ENCODE results near the gene IGSF9B. TPM values are rescaled to one million over a fixed set of nuclear protein-coding genes. Genes with fewer than 3 reads are reported as not detected.

Gene IGSF9B
- total RNA-seq, 4 donors from 2014 or later: 6.5 to 106 (median 29.1) TPM

DNA sequence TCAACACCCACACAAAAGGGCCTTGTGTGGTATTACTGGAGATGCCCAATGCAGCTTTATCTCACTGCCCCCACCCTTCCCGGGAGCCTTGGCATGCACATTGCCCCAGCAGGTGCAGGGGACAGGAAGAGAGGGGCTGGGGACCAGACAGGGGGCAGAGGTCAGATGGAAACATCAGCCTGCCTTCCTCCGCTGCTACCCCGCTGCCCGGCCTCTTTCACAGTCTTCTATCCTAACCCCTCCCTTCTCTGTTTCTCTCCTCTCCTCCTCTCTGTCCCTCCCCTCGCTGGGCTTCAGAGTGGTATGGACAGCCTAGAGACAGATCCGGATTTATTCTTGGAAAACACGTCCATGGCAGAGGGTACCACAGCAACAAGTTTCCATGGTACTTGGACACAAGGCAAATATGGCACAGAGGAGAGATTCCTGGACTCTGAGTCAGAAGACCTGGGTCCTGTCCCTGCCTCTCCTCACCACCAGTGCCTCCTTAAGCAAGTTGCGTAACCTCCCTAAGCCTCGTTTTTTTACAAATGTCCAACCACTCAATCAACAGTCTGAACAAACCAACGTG is 8.3 kb upstream of the IGSF9B start:
- DNase-seq: peak; percentile 47 to 50
- H3K9me3 ChIP-seq: no peaks in the 10 kb centered on the region
- H3K4me3 ChIP-seq: no peak overlapping the region
- no peaks in the 10 kb centered on the region for H3K27me3 ChIP-seq
- intact Hi-C loops (cut with DNase I; ENCODE audit: low total_unique reads): no loop called here
- no peaks in the 10 kb centered on the region for H3K36me3 ChIP-seq
- peak overlapping the region in 1 of 2 donors; percentile 47 for H3K27ac ChIP-seq
- TF ChIP-seq, protein P1, sequence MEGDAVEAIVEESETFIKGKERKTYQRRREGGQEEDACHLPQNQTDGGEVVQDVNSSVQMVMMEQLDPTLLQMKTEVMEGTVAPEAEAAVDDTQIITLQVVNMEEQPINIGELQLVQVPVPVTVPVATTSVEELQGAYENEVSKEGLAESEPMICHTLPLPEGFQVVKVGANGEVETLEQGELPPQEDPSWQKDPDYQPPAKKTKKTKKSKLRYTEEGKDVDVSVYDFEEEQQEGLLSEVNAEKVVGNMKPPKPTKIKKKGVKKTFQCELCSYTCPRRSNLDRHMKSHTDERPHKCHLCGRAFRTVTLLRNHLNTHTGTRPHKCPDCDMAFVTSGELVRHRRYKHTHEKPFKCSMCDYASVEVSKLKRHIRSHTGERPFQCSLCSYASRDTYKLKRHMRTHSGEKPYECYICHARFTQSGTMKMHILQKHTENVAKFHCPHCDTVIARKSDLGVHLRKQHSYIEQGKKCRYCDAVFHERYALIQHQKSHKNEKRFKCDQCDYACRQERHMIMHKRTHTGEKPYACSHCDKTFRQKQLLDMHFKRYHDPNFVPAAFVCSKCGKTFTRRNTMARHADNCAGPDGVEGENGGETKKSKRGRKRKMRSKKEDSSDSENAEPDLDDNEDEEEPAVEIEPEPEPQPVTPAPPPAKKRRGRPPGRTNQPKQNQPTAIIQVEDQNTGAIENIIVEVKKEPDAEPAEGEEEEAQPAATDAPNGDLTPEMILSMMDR (IDR thresholded peaks at IDR 0.05): no peak
- TF ChIP-seq POLR2A (IDR thresholded peaks at IDR 0.05): no peak
- peaks cover 0 to 5% of the 10 kb centered on the region in 2 donors for H3K4me1 ChIP-seq

DNA sequence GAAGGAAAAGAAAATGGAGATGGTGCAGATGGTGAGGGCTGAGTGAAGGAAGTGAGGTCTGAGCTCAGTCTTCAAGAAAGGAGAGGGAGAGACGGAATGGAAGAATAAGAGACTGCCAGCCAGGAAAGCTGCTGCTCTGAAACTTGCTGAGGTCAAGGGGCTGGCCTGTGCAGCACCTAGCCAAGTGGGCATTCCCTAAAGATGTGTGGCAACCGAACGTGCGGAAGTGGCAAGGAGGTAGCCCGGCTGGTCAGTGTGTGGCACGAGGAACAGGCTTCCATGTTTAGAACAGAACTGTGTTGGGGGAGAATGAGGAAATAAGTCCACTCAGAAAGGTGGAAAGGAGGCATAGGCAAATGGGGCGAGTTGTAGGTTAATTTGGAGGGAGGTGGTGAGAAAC is 7.6 kb upstream of the IGSF9B start:
- Histone ChIP-seq H3K36me3 (no peaks in the 10 kb centered on the region), H3K27me3 (no peaks in the 10 kb centered on the region), H3K9me3 (no peaks in the 10 kb centered on the region), H3K4me3 (no peak overlapping the region), H3K27ac (peak overlapping the region in 1 of 2 donors; percentile 47), H3K4me1 (peaks cover 0 to 5% of the 10 kb centered on the region in 2 donors)
- intact Hi-C loops (cut with DNase I; ENCODE audit: low total_unique reads): no loop called here
- no peak for TF ChIP-seq POLR2A (IDR thresholded peaks at IDR 0.05)
- TF ChIP-seq, protein P1 (IDR thresholded peaks at IDR 0.05): no peak
- no peak for DNase-seq

- Histone ChIP-seq H3K4me3 (no peak overlapping the region), H3K9me3 (no peaks in the 10 kb centered on the region), H3K36me3 (no peaks in the 10 kb centered on the region), H3K4me1 (peaks cover 0 to 5% of the 10 kb centered on the region in 2 donors), H3K27me3 (no peaks in the 10 kb centered on the region), H3K27ac (no peak overlapping the region)
- intact Hi-C loops (cut with DNase I; ENCODE audit: low total_unique reads): no loop called here
- TF ChIP-seq, protein P1 (IDR thresholded peaks at IDR 0.05): no peak
- TF ChIP-seq POLR2A (IDR thresholded peaks at IDR 0.05): no peak
- no peak for DNase-seq
Measured at GRCh38 chr11:133961890-133962289, 5.1 kb upstream of the IGSF9B start.

- Histone ChIP-seq H3K4me1 (peaks cover 0 to 2% of the 10 kb centered on the region in 2 donors), H3K36me3 (no peaks in the 10 kb centered on the region)
- intact Hi-C loops (cut with DNase I; ENCODE audit: low total_unique reads): loop anchor here (10.0 kb wide), 1 partner anchor 77 kb away; no protein-coding TSS in a partner anchor
Measured at GRCh38 chr11:133957900-133958299, 1.1 kb upstream of the IGSF9B start.

DNA sequence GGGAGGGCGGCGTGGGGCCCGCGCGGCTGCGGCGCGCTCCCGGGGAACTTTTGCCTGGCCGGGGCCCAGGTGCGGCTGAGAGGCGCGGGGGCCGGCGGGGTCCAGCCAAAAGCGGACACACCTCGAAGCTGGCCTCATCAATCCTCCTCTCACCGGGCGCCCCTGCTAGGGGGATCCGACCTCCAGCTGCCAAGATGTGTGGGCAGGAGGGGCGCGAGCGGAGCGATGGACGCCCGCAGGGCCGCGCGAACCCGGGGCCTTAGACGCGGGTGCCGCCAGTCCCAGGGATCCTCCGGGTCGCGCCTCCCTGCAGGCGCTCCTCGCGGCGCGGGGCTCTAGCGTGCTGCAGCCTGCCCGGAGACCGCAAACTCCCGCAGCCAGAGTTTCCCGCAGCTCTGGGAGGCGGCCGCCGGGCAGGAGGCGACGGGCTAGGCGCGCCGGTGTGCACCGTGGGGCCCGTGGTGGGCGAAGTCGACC is 785 bp downstream of the IGSF9B start:
- Histone ChIP-seq H3K4me1 (peaks cover 4 to 10% of the 10 kb centered on the region in 2 donors), H3K4me3 (peak overlapping the region; percentile 49 to 53), H3K27ac (peak overlapping the region; percentile 77 to 79), H3K36me3 (no peaks in the 10 kb centered on the region), H3K9me3 (no peaks in the 10 kb centered on the region), H3K27me3 (no peaks in the 10 kb centered on the region)
- intact Hi-C loops (cut with DNase I; ENCODE audit: low total_unique reads): loop anchor here (10.0 kb wide), 1 partner anchor 79 kb away; no protein-coding TSS in a partner anchor
- DNase-seq: no peak
- TF ChIP-seq, protein P1 (IDR thresholded peaks at IDR 0.05): no peak
- no peak for TF ChIP-seq POLR2A (IDR thresholded peaks at IDR 0.05)

More at GRCh38 chr11:133957900-133958299, 1.1 kb upstream of the IGSF9B start:
- no peak for TF ChIP-seq POLR2A (IDR thresholded peaks at IDR 0.05)
- TF ChIP-seq, protein P1 (IDR thresholded peaks at IDR 0.05): no peak
- Histone ChIP-seq H3K27me3 (no peaks in the 10 kb centered on the region), H3K4me3 (peak overlapping the region in 1 of 2 donors; percentile 53), H3K9me3 (no peaks in the 10 kb centered on the region), H3K27ac (peak overlapping the region in 1 of 2 donors; percentile 77)
- peak; percentile 39 to 40 for DNase-seq

Measured in uterus (tissue), 4 donors.